Measurements from ENCODE around the gene PRSS57. TPM values are rescaled to one million over a fixed set of nuclear protein-coding genes. Genes with fewer than 3 reads are reported as not detected.

The PRSS57 gene
- total RNA-seq, 2 experiments from 2014 or later: not detected

- H3K36me3 Mint-ChIP-seq (ENCODE audit: low read depth): peaks cover 38% of the 10 kb centered on the region
Observed at GRCh38 chr19:652467-653389, 42.5 kb downstream of the PRSS57 start.

GRCh38 chr19:651991-652390 is 43.3 kb downstream of the PRSS57 start:
- ChIA-PET CTCF (no interaction called here), POLR2A (interaction anchor here (0.9 kb wide), 1 partner anchor 9 kb away, joined by 4 read pairs; no protein-coding TSS in a partner anchor)
- Histone ChIP-seq H3K4me1 (ENCODE audit: insufficient read depth, low read length) (peaks cover 45% of the 10 kb centered on the region), H3K4me3 (ENCODE audit: low read length) (no peak overlapping the region), H3K27ac (ENCODE audit: low read depth in 1 of 2, low read length in 2 of 2) (no peak overlapping the region), H3K9me3 (ENCODE audit: control insufficient read depth in 1 of 2, insufficient read depth in 1 of 2, low read length in 2 of 2) (no peaks in the 10 kb centered on the region), H3K27me3 (ENCODE audit: control insufficient read depth in 1 of 2, insufficient read depth in 2 of 2, low read length in 2 of 2) (no peaks in the 10 kb centered on the region), H3K36me3 (ENCODE audit: insufficient read depth, low read length) (peaks cover 77% of the 10 kb centered on the region)
- H3K27ac Mint-ChIP-seq: no peak overlapping the region
- intact Hi-C loops (cut with DNase I, micrococcal nuclease): no loop called here
- peaks cover 20% of the 10 kb centered on the region for H3K4me1 Mint-ChIP-seq (ENCODE audit: low read depth)
- no peaks in the 10 kb centered on the region for H3K9me3 Mint-ChIP-seq
- H3K4me3 Mint-ChIP-seq: no peak overlapping the region
- DNase-seq (no peak), ATAC-seq (ENCODE audit: poor library complexity) (no peak)
- H3K27me3 Mint-ChIP-seq: no peaks in the 10 kb centered on the region
- no peak for TF ChIP-seq CTCF (IDR thresholded peaks at IDR 0.05)
- peaks cover 38% of the 10 kb centered on the region for H3K36me3 Mint-ChIP-seq (ENCODE audit: low read depth)

More at GRCh38 chr19:652467-653389, 42.5 kb downstream of the PRSS57 start:
- Histone ChIP-seq H3K27me3 (ENCODE audit: control insufficient read depth in 1 of 2, insufficient read depth in 2 of 2, low read length in 2 of 2) (no peaks in the 10 kb centered on the region), H3K4me1 (ENCODE audit: insufficient read depth, low read length) (peaks cover 52% of the 10 kb centered on the region), H3K27ac (ENCODE audit: low read depth in 1 of 2, low read length in 2 of 2) (no peak overlapping the region), H3K36me3 (ENCODE audit: insufficient read depth, low read length) (peaks cover 76% of the 10 kb centered on the region), H3K9me3 (ENCODE audit: control insufficient read depth in 1 of 2, insufficient read depth in 1 of 2, low read length in 2 of 2) (no peaks in the 10 kb centered on the region), H3K4me3 (ENCODE audit: low read length) (no peak overlapping the region)
- intact Hi-C loops (cut with DNase I, micrococcal nuclease): no loop called here
- ChIA-PET CTCF (no interaction called here), POLR2A (interaction anchor here (0.9 kb wide), 1 partner anchor 9 kb away, joined by 4 read pairs; no protein-coding TSS in a partner anchor)
- Mint-ChIP-seq H3K4me1 (ENCODE audit: low read depth) (peaks cover 24% of the 10 kb centered on the region), H3K27ac (no peak overlapping the region), H3K4me3 (no peak overlapping the region), H3K9me3 (no peaks in the 10 kb centered on the region), H3K27me3 (no peaks in the 10 kb centered on the region)
- ATAC-seq (ENCODE audit: poor library complexity): no peak
- DNase-seq: no peak
- no peak for TF ChIP-seq CTCF (IDR thresholded peaks at IDR 0.05)

GRCh38 chr19:651114-651818 is 44.0 kb downstream of the PRSS57 start:
- H3K36me3 Mint-ChIP-seq (ENCODE audit: low read depth): peaks cover 37% of the 10 kb centered on the region
- intact Hi-C loops (cut with DNase I, micrococcal nuclease): no loop called here
- TF ChIP-seq CTCF (IDR thresholded peaks at IDR 0.05): no peak
- DNase-seq (peak in 1 of 14 experiments; percentile 27), ATAC-seq (ENCODE audit: poor library complexity) (no peak)
- Histone ChIP-seq H3K4me3 (ENCODE audit: low read length) (no peak overlapping the region), H3K27me3 (ENCODE audit: control insufficient read depth in 1 of 2, insufficient read depth in 2 of 2, low read length in 2 of 2) (no peaks in the 10 kb centered on the region), H3K27ac (ENCODE audit: low read depth in 1 of 2, low read length in 2 of 2) (no peak overlapping the region), H3K9me3 (ENCODE audit: control insufficient read depth in 1 of 2, insufficient read depth in 1 of 2, low read length in 2 of 2) (no peaks in the 10 kb centered on the region), H3K36me3 (ENCODE audit: insufficient read depth, low read length) (peaks cover 80% of the 10 kb centered on the region), H3K4me1 (ENCODE audit: insufficient read depth, low read length) (peaks cover 37% of the 10 kb centered on the region)
- no peaks in the 10 kb centered on the region for H3K9me3 Mint-ChIP-seq
- peaks cover 16% of the 10 kb centered on the region for H3K4me1 Mint-ChIP-seq (ENCODE audit: low read depth)
- ChIA-PET CTCF (no interaction called here), POLR2A (no interaction called here)
- H3K27me3 Mint-ChIP-seq: no peaks in the 10 kb centered on the region
- H3K4me3 Mint-ChIP-seq: no peak overlapping the region
- peak overlapping the region; percentile 56 for H3K27ac Mint-ChIP-seq
